GM21367 (cell line): ENCODE results near the gene RNASE8.
"Not testable (repeated sequence)": the region's sequence is repeated elsewhere in the genome, so short reads cannot be mapped to it uniquely, and the experiment has no call there.

Experiments
- ATAC-seq: cut with Tn5 transposase; IDR thresholded peaks from one replicate; pipeline ENCODE4 v1.9.1; 2021; ENCODE audit not compliant: unreplicated experiment

RNASE8 gene

DNA sequence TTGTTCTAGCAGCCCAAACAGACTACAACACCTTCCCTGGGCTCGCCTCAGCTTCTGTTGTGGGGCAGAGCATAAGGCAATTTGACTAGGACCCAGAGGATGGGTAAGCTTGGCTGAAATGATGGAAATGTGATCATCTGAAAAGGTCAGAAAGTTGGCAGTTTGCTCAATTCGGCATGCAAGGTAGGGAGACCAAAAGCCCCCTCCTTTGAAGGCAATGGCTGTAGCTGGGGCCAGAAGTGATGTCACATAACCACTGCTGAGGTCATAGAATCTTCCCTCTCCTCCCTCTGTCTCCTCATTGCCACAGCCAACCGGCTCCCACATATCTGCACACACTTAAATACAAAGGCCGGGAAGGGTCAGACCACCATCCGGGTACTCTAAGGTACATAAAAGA, 27.7 kb upstream of the RNASE8 start, which contains the start of gene TPPP2:
TPPP2 (plus strand) TSS at position 301 of the 400 bp plus-strand sequence. CDS start 365 bp downstream, outside the sequence.
- no peak for ATAC-seq

DNA sequence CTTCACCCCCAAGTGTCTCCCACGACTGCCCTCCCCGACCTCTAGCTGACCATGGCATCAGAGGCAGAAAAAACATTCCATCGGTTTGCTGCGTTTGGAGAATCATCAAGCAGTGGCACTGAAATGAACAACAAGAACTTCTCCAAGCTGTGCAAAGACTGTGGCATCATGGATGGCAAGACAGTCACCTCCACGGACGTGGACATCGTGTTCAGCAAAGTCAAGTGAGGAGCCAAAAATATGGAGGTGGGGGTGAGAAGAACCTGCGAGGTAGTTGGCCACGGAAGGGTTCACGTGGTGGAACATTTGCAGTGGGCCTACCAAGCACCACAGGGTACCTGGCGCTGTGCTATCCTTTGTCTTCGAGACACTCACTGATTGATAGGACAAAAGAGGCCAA, 27.1 kb upstream of the RNASE8 start:
- ATAC-seq, result no peak

GRCh38 chr14:21032326-21033132, 25.1 kb upstream of the RNASE8 start:
- ATAC-seq, result no peak

- no peak for ATAC-seq
These were observed 24.4 kb upstream of the RNASE8 start for GRCh38 chr14:21033133-21033698.

- ATAC-seq, result no peak
These were observed 22.9 kb upstream of the RNASE8 start, which contains the start of gene RNASE13 for GRCh38 chr14:21034707-21035106. Gene RNASE13 (minus strand): TSS chr14:21034807. CDS start chr14:21034288, 519 bp downstream.

GRCh38 chr14:21036751-21037150, 20.9 kb upstream of the RNASE8 start:
- ATAC-seq, result no peak

DNA sequence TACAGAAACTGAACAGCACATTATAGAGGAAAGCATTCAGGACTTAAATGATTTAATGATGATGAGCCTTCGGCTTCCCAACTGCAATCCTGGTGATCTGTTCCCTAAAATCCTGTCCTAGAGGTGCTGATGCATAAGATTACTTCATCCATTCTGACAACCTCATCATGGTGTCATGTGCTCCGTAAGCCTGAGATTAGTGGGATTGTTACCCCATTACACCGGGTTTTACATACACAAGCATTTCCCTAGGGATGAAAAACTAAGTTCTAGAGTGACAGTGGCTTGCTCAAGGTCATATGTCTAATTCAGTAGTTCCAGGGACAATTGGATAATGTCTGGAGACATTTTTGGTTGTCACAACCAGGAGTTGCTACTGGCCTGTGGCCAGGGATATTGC, 20.5 kb upstream of the RNASE8 start:
- ATAC-seq, result no peak

- no peak for ATAC-seq
These were observed 18.9 kb upstream of the RNASE8 start for GRCh38 chr14:21038441-21039422.

DNA sequence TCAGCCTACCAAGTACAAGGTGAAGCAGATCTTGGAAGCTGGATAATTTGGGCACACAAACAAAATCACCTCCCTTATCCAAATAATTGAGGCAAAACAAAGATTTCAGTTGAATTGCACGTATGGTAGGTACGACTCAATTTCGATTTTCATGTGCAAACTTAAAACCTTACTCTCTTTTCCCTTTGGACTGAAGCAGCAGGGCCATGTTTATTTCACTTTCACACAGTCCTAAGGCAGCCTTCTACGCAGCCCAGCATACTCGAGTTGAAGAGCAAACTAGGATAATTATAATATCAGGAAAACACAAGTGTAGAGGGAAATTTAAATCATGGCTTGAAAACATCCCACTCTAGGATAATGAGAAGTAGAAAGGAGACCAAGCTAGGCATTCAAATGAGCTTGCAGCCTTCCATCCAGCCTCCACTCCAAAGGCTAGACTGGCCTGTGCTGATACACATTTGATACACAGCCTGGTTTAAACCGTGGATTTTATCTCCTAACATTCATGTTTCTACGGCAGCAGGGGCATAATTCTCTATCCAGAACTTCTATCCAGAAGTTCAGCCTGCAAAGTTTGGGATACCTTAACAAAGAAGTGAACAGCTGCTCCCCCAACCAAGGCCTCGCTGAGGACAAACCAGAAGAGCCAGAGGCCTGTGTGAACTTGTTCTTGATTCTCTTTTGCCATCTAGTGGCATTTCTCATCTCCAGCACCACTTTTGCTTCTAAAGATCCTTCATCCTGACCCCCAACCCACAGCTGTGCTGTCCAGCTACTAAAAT, 17.8 kb upstream of the RNASE8 start:
- ATAC-seq, result no peak

GRCh38 chr14:21040370-21040925, 17.2 kb upstream of the RNASE8 start:
- no peak for ATAC-seq

DNA sequence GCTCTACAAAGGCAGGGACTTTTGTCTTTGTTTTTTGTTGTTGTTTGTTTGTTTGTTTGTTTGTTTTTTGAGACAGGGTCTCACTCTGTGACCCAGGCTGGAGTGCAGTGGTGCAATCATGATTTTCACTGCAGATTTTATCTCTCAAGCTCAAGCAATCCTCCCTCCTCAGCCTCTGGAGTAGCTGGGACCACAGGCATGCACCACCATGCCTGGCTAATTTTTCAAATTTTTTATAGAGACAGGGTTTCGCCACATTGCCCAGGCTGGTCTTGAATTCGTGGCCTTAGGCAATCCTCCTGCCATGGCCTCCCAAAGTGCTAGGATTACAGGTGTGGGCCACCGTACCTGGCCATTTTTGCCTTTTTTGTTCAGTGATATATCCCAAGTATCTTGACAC, 16.7 kb upstream of the RNASE8 start:
- not testable (repeated sequence) for ATAC-seq

- ATAC-seq, result no peak
These were observed 15.8 kb upstream of the RNASE8 start, which contains the start of gene RNASE7 for GRCh38 chr14:21041676-21042433. Gene RNASE7 (plus strand): TSS chr14:21042362. CDS start chr14:21042993, 631 bp downstream.

DNA sequence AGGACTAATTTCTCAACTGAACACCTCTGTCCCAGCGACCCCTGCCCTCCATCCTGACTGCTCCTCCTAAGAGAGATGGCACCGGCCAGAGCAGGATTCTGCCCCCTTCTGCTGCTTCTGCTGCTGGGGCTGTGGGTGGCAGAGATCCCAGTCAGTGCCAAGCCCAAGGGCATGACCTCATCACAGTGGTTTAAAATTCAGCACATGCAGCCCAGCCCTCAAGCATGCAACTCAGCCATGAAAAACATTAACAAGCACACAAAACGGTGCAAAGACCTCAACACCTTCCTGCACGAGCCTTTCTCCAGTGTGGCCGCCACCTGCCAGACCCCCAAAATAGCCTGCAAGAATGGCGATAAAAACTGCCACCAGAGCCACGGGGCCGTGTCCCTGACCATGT, 14.7 kb upstream of the RNASE8 start:
- ATAC-seq, result no peak

GRCh38 chr14:21043387-21043973, 14.1 kb upstream of the RNASE8 start:
- ATAC-seq, result no peak

- no peak for ATAC-seq
These were observed 13.5 kb upstream of the RNASE8 start for GRCh38 chr14:21043974-21044618.

DNA sequence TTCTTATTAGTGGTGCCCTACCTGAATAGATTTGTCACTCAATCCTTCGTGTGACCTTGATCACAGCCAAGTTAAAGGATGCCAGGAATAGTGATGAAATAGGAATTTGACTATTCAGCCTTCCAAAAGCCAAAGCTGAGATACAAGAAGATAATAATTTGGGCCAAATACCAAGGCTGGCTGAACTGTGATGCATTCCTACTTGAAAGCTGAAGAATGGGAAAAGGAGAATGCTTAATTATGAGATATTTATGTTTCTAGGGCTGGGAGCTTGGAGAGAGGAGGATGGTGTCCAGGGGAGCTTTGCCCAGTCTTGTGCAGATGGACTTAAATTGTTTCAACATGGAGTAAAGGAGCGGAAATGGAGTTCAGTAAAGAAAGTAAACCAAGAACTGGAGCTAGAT, 10.2 kb upstream of the RNASE8 start:
- no peak for ATAC-seq

DNA sequence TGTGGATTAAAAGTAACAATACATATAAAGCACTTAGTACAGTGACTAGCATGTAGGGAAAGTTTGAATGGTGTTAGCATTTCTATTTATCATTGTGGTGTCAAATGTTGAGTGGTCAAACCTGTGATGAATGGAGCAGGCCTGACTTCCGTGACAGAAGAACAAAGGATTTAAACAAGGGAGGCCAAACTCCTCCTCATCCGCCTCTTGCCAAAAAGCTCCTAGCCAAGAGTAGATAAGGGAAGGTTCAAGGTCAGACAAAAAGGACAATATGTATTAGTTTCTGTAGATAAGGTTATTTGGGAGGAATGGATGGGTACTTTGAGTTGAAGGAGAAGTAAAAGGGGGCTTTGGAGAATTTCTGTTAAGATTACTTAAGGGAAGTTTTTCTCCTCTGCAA, 9.0 kb upstream of the RNASE8 start:
- ATAC-seq, result no peak

- no peak for ATAC-seq
These were observed 8.3 kb upstream of the RNASE8 start for GRCh38 chr14:21049271-21049673.
